ENCODE measurements around the gene SPATA20. TPM values are rescaled to one million over a fixed set of nuclear protein-coding genes. Genes with fewer than 3 reads are reported as not detected.

Gene SPATA20
- total and polyA plus RNA-seq, 2 of the 8 experiments (the other 6 are each of a cell fraction or from before 2014, with no cell fraction given), result 16.2 to 17.5 TPM

DNA sequence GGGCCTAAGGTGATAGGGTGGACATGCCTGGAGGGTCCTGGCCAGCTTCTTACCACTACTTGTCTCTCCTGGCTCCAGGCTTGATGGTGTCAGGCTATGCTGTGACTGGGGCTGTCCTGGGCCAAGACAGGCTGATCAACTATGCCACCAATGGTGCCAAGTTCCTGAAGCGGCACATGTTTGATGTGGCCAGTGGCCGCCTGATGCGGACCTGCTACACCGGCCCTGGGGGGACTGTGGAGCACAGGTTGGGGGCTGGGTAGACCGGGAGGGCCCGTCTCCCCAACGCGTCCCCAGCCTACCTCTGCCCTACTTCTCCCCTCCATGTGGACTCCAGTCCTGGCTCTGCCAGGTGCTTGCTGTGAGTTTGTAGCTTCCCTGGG lies 4.5 kb downstream of the SPATA20 start (continued):
- no peak for TF ChIP-seq RNF2 (IDR thresholded peaks at IDR 0.05; ENCODE audit: borderline replicate concordance, low read depth, low read length, missing control alignments, poor library complexity, severe bottlenecking)
